KBM-7 (cell line): ENCODE results near the gene DDX17.

Experiments
- DNase-seq: peaks from one replicate; pipeline ENCODE4 v3.0.0-alpha.2; 2015
- in situ Hi-C: fragments of 300-500 bp; cut with MboI; formaldehyde crosslinking; loops from 2 replicates; pipeline ENCODE4 v1.14.3; 2020; ENCODE audit warnings: low sequenced_read_pairs, low pct_unique_long_range_greater_than_20kb, mixed read lengths

DDX17 gene

DNA sequence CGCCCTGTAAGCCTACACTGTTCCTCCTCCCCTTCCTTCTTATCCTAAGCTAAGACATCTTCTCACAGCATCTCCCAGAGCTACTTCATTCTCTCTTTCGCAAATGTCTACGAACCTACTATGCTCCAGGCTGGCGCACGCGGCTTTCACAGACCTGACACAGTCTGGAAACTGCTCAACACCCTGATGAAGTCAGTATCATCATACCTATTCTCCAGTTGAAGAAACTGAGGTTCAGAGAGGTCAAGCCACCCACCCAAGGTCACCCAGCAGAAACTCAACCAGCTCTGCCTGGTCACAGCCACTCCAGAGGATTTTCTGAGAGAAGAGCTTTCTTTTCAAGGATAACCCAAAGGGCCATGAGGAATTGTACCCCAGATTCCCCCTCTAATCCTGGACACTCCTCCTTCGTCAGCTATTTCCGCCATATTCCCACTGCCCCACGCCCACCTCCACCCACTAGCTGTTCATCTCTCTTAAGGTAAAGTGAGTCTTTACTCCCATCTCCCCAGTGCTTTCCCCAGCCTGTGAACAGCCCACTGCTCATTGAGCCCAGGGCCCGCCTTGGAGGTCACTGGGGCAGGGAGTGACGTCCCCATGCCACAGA lies 52.9 kb downstream of the DDX17 start:
- DNase-seq: no peak
- in situ Hi-C loops: no loop called here

- DNase-seq: no peak
- in situ Hi-C loops: no loop called here
Measured at GRCh38 chr22:38452373-38453065, 53.6 kb downstream of the DDX17 start.

GRCh38 chr22:38451864-38452263 lies 54.2 kb downstream of the DDX17 start:
- no peak for DNase-seq
- in situ Hi-C loops: no loop called here

DNA sequence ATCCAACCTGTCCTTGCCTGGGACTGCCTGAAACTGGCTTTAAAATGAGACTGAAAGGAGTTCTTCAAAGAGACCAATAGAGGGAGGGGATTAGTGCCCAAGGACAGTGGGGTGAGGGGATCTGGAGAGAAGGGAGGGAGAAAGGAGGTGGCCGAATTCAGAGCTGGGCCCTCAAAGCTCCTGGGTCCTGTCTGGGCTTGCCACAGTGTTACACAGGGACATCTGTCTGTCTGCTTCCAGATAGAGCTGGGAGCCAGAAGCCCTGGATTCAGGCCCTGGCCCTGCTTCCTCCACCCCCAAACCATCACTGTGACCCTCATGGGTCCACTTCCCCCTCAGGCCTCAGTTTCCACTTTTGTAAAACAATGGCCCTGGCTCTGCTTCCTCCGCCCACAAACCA lies 54.7 kb downstream of the DDX17 start:
- no peak for DNase-seq
- in situ Hi-C loops: no loop called here

DNA sequence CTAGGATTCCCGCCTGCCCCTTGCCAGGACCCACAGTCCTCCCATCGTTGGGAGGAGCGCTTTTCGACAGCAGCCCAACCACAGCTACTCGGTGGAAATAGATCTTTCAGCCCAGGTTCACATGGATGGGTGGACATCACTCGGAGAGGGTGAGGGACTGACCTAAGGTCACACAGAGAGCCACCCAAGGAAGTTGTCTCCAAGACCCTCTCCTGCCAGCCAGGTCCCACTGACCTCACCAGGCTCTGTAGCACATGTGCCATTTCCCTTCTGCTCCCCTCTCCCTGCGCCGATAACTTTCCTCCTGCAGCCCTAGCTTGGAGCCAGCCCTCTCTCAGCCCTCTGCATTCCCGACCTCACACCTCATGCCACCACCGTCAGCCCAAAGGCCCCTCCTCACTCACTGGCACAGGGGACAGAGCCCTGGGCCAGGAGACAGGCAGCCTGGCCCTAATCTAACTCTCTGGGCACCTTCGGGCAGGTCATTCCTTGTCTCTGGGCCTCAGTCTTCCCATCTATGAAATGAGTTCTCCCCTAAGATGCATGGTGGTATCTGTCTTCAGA lies 55.8 kb downstream of the DDX17 start:
- in situ Hi-C loops: no loop called here
- DNase-seq: no peak

DNA sequence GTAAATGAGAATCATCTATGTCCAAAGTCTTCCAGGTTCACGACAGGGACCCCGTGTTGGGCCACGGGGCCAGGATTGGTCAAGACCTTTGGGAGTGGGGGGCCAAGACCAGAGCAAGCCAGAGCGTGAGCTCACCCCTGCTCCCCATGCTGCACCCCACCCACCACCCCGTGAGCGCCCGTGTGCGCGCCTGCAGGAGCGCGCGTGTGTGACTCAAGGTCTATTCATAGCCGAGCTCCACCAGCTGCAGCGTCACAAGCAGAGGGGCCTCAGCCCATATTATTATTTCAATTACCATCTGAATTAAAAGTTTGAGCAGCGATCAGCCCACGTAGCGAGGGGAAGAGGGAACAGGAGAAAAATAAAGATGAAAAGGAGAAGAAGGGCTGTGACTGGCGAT lies 56.3 kb downstream of the DDX17 start:
- in situ Hi-C loops: no loop called here

DNA sequence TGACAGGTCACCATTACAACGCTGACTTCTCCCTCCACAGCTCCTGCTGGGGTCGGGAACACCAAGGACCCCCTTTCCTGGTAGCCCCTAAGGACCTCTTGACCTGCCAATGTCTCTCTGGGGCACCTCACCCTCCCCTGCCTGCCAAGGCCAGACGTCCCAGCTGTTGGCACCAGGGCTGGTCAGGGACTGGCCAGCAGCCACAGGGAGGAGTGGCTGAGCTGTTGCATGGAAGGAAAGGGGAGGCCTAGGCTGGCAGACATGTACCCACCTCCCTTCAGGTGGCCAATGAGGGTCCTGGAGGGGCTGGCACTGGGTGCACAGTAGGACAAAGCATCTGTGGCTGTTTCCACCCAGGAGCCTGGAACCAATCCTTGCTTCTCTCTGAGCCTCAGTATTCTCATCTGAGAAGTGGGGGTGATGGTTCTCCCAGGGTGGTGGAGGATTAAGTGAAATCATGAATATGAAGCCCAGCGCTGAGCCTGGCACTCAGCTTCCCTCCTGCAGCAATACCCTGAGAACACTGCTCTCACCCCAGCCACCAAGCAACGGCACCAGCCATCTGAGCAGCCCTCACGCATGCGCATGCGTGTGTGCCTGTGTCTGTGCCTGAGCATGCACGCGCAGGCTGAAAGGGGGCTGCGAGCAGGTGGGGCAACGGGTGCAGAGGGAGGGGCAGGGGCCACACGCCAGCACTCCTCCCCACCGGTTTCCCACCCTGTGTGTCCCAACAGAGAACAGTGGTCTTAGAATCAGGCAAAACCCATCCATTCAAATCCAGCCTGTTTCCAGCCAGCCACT lies 57.0 kb downstream of the DDX17 start:
- no peak for DNase-seq
- in situ Hi-C loops: no loop called here

More for the DNA sequence above, 56.3 kb downstream of the DDX17 start:
- DNase-seq: no peak

DNA sequence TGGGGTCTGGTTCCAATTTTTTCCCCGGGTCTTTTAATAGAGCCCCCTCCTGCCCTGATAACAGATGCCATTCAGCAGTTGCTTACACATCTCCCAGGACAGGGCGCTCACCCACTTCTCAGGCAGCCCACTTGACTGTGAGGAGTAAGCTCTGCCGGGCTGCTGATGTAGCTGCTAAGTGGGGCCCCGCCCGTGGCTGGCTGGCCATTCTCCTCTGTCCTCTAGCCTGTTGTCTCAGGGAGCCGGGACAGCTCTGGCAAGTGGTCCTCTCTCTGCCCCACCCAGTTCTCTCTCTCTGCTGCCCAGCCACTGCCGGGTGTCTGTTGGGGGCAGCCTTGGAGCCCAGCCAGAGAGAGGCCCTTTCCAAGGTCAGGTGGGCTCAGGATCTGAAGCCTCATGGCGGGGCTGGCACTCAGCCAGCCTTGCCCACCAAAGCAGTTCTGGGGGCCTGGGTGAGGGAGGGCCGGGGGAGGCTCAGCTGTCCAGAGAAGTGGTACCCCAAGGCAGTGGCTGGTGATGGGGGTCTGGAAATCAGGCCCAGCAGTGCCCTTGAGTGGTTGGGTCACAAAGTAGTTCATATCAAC lies 60.0 kb downstream of the DDX17 start:
- in situ Hi-C loops: no loop called here

GRCh38 chr22:38444783-38445182 lies 61.3 kb downstream of the DDX17 start:
- in situ Hi-C loops: no loop called here
- DNase-seq: no peak

More for the DNA sequence above, 60.0 kb downstream of the DDX17 start:
- DNase-seq: no peak

DNA sequence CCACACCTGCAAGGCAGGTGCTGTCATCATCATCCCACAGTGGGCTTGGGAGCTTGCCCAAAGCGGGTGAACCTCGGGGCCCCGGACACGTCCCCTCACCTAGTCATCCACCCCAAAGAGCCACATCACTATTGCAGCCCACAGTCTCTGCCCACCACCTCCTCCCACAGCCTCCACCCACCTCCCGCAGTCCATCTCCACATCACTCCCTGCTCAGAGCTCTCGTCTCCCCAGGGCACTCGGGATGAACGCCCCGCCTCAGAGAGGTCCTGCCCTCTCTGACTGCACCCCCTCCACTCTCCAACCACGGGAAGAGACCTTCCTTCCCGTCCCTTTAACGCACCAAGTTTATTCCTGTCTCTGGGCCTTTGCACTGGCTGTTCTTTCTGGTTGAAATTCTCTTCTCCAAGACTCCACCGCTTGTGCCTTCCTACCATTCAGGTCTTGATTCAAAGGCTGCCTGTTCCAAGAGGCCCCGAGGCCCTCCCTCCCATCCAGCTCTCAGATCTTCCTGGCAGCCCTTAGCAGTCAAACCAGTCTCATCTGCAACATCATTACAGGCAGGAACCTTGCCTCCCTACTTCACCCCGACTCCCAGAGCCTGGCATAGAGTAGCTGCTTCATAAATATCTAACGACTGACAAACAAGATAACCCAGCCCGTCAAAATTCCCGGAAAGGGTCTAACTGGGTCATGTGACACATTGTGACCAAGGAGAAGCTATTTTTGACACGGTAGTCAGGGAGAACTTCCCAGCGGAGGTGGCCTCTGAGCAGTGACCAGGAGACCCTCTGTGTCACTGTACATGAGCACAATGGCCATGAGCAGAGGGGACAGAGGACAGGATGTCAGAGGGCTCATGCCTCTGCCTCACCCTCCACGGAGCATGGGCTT lies 62.2 kb downstream of the DDX17 start:
- DNase-seq: no peak
- in situ Hi-C loops: no loop called here

DNA sequence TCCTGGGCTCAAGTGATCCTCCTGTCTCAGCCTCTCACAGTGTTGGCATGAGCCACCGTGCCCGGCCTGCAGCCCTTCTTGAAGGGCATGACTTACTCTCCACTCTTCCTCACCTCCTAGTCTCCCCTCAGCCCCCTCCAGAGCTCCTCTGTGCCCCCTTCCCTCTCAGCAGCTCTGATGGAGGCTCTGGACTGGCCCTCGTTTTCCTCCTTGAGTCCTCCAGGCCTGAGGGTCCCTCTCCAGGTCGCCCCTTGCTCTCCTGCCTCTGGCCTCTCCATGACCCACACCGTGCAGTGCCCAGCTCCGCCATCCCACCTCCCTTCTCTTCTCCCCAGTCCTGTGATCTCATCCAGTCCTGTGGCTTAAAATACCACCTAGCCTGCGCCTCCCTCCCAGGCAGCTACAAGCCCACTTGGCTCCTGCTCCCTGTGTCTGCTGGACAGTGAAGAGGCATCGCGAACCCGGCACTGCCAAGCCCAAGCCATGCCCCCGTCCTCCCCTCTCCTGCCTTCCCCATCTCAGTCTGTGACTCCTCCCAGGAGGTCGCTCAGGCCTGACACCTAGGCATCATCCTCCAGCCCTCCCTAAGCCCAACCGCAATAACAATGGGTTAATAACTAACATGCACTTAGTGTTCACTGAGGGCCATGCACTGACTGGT lies 63.0 kb downstream of the DDX17 start:
- no peak for DNase-seq
- in situ Hi-C loops: no loop called here

DNA sequence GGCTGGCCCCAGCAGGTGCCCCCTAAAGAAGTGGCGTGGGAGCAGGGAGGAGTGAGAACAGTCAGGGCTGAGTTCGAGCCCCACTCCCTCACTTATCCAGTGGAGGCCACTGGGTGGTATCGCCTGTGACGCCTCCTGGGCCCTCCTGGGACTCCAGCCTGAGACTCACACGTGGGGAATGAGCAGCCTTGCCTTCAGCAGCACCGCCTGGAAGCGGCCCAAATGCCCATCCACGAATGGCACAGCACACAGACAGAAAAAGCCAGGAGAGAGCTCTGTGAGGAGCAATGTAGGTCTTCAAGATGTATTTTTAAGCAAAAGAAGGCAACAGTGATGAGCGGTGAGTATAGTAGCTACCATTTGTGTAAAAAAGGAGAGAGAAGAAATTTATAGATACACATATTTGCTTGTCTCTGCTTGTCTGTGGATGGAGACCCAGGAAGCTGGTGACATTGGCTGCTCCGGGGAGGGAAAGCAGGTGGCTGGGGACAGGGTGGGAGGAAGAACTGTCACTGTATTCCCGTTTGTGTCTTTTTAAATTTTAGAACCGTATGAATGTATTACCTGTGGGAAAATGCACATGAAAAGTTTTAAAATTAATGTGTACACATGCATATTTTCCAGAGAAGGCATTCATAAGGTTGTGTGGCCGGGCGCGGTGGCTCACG lies 64.4 kb downstream of the DDX17 start:
- DNase-seq: no peak
- in situ Hi-C loops: no loop called here

GRCh38 chr22:38440747-38441350 lies 65.3 kb downstream of the DDX17 start:
- DNase-seq: no peak
- in situ Hi-C loops: no loop called here

DNA sequence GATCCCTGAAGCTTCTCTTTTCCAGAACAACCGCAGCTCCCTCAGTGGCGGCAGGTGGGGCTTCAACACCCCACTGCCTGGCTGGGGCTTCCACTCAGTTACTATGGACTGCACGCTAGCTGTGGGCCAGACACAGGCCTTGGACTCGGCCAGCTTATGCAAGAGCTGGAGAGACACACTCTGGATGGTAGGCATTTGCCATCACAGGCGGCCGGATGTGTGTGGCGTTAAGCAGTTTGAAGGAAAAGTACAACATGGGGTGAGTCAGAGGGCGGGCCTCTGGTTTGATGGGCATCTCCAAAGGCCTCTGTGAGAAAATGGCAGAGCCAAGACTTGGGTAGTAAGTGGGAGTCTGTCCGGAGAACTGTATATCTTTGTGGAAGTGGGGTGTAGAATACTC lies 68.7 kb downstream of the DDX17 start:
- in situ Hi-C loops: no loop called here
- DNase-seq: no peak

DNA sequence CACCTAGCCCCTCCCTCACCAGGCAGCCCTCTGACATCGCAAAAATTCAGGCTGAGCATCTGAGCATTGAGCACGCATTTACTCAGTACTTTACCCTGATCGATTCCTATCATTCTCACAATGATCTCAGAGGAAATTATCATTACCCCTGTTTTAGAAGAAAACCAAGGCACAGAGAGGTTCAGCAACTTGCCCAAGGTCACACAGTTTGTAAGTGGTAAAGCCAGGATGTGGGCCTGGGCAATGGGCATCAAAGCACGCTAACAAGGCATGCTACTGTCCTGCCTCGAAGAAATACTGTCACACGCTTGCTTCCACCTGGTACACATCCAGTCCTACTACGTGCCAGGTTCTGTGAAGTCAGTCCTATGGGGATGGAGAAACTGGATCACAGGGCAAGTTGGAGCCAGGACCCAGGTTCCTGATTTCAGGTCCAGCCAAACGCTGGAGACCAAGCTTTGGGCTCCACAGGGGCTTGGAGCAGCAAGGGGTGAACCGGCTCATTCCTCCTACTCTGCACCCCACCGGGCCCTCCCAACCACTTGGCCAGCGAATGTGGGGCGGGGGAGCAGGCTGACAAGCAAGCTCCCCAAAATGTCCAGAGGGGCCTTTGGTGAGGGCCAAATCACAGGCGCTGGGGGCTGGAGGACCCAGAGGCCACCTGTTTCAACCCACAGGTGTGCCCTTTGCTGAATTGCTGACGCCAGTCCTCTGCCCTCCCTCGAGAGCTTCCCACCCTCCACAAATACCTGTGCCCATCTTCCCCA lies 69.3 kb downstream of the DDX17 start:
- DNase-seq: no peak
- in situ Hi-C loops: no loop called here

GRCh38 chr22:38435965-38436364 lies 70.1 kb downstream of the DDX17 start:
- DNase-seq: no peak
- in situ Hi-C loops: no loop called here

DNA sequence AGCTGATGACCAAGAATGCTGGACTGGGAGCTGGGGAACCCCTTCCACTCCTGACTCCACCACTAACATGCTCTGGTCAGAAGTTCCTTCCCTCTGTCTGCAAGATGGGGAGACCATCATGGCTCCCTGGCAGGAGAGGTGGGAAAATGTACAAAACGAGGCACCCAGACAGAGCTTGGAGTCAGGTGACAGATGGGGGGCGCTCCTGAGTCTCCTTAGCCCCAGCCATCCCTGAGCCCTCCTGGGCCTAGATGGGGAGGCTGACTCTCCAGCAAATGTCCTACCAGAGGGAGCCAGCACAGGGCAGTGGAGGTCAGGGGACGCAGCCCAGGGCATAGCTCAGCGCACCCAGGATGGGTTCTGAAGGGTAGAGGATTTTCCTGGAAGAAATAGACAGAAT lies 71.1 kb downstream of the DDX17 start:
- DNase-seq: peak; percentile 37

More for the DNA sequence above, 71.1 kb downstream of the DDX17 start:
- in situ Hi-C loops: no loop called here
